HG03460 (cell line): ENCODE results near the gene SLC9A2.

Experiments
- ATAC-seq: cut with Tn5 transposase; IDR thresholded peaks from one replicate; pipeline ENCODE4 v1.9.1; 2021; ENCODE audit not compliant: unreplicated experiment

SLC9A2 gene

GRCh38 chr2:102724553-102724952 lies 105.2 kb downstream of the SLC9A2 start:
- ATAC-seq, result no peak

- ATAC-seq, result no peak
Observed at GRCh38 chr2:102726128-102727087, 107.1 kb downstream of the SLC9A2 start.

GRCh38 chr2:102735416-102736109 lies 116.2 kb downstream of the SLC9A2 start:
- ATAC-seq, result no peak

GRCh38 chr2:102736110-102736409 lies 116.7 kb downstream of the SLC9A2 start:
- peak; percentile 12 for ATAC-seq

- peak; percentile 93 for ATAC-seq
Observed at GRCh38 chr2:102736410-102737409, 117.4 kb downstream of the SLC9A2 start.

GRCh38 chr2:102737431-102737830 lies 118.1 kb downstream of the SLC9A2 start:
- ATAC-seq, result peak; percentile 38

GRCh38 chr2:102743259-102743658 lies 123.9 kb downstream of the SLC9A2 start:
- ATAC-seq, result no peak

- ATAC-seq, result no peak
Observed at GRCh38 chr2:102748107-102748506, 128.8 kb downstream of the SLC9A2 start.

GRCh38 chr2:102749938-102750337 lies 130.6 kb downstream of the SLC9A2 start:
- no peak for ATAC-seq

GRCh38 chr2:102753563-102754159 lies 134.3 kb downstream of the SLC9A2 start:
- no peak for ATAC-seq

- ATAC-seq, result no peak
Observed at GRCh38 chr2:102754456-102755145, 135.2 kb downstream of the SLC9A2 start.

GRCh38 chr2:102755284-102755683 lies 135.9 kb downstream of the SLC9A2 start:
- no peak for ATAC-seq

GRCh38 chr2:102758439-102758838 lies 139.1 kb downstream of the SLC9A2 start:
- no peak for ATAC-seq
